GM12865 (cell line): ENCODE results near the gene ARF1.

Experiments used
- DNase-seq: peaks from one replicate; pipeline ENCODE4 v3.0.0; 2010; ENCODE audit warnings: low read depth
- H3K4me3 ChIP-seq: 2 replicates; pipeline ENCODE4 v1.5.1; 2011; ENCODE audit warnings: mild to moderate bottlenecking, low read depth, low read length, control low read depth
- CTCF ChIP-seq: IDR thresholded peaks from 2 replicates; pipeline ENCODE4 v1.5.1; 2011; ENCODE audit warnings: low read length, control low read depth, low read depth, inconsistent platforms; ENCODE audit not compliant: insufficient read depth; ENCODE audit errors: missing control alignments

The ARF1 gene

GRCh38 chr1:228117335-228117734 lies 34.8 kb downstream of the ARF1 start:
- no peak for DNase-seq
- TF ChIP-seq CTCF, result no peak
- H3K4me3 ChIP-seq, result no peak overlapping the region

GRCh38 chr1:228118040-228118439 lies 35.5 kb downstream of the ARF1 start:
- TF ChIP-seq CTCF, result no peak
- no peak for DNase-seq
- no peak overlapping the region for H3K4me3 ChIP-seq

- no peak overlapping the region for H3K4me3 ChIP-seq
- TF ChIP-seq CTCF, result no peak
- no peak for DNase-seq
Measured at GRCh38 chr1:228120351-228120750, 37.8 kb downstream of the ARF1 start.

- TF ChIP-seq CTCF, result no peak
- DNase-seq, result no peak
- H3K4me3 ChIP-seq, result no peak overlapping the region
Measured at GRCh38 chr1:228120857-228121489, 38.5 kb downstream of the ARF1 start.

- no peak overlapping the region for H3K4me3 ChIP-seq
- no peak for DNase-seq
- TF ChIP-seq CTCF, result no peak
Measured at GRCh38 chr1:228122921-228123441, 40.5 kb downstream of the ARF1 start.

- no peak for TF ChIP-seq CTCF
- DNase-seq, result no peak
- H3K4me3 ChIP-seq, result no peak overlapping the region
Measured at GRCh38 chr1:228123505-228123904, 41.0 kb downstream of the ARF1 start.

- no peak overlapping the region for H3K4me3 ChIP-seq
- DNase-seq, result no peak
- TF ChIP-seq CTCF, result no peak
Measured at GRCh38 chr1:228125185-228125584, 42.7 kb downstream of the ARF1 start.
